SKM-1 (cell line): ENCODE results near the gene UHRF1.
"Not testable (repeated sequence)": the region's sequence is repeated elsewhere in the genome, so short reads cannot be mapped to it uniquely, and the experiment has no call there.

Experiments used
- DNase-seq: peaks from one replicate; lab custom pipeline; 2025; ENCODE audit not compliant: unreplicated experiment; lab: John Stamatoyannopoulos, UW

The UHRF1 gene

GRCh38 chr19:4909156-4909896 lies at the start of gene UHRF1:
UHRF1 (plus strand) TSS chr19:4909501; CDS start chr19:4910886, 1,385 bp downstream.
- DNase-seq = no peak

- DNase-seq = no peak
Measured at GRCh38 chr19:4859697-4860096, 49.6 kb upstream of the UHRF1 start.

- DNase-seq = no peak
Measured at GRCh38 chr19:4861147-4861546, 48.2 kb upstream of the UHRF1 start.

DNA sequence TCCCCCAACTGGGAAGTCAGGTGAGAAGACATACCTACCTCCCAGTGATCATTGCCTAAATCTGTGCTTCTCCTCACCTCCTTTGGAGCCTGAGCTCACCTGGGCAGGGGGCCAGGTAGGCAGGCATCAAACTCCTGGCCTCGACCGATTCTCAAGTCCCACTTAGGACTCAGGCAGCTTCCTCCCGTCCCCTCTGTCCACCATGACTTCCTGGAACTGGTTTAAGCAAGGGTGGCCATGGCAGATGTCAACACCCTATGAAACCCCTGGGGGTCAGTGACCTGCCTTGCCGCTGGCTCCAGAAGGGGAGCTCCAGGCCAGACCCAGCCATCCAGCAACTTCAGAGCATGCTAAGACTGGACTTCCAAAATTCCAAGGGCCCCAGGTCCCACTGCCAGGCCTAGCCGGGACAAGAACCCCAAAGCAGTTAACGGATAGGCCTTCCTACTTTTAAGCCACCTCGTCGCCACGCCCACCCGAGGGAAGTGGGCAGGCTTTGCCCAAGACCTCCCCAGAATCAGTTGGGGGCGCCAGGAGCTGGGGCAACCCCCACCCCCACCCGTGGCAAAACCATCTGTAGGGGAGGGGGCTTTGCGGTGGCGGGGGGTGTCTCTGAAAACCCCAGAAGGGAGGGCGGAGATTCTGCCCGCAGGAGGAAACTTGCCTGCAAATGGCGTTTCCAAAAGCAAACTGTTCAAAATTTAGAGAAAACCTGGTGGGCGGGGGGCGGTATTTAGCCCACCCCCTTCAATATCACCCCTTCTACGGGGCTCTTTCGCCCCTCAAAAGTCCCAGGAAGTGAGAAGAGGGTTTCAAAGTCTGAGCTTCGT lies 42.5 kb upstream of the UHRF1 start:
- no peak for DNase-seq

- peak; percentile 85 for DNase-seq
Measured at GRCh38 chr19:4867534-4868285, 41.6 kb upstream of the UHRF1 start, which contains the start of gene PLIN3. PLIN3 (minus strand) TSS chr19:4867667; CDS start chr19:4861394, 6,273 bp downstream.

DNA sequence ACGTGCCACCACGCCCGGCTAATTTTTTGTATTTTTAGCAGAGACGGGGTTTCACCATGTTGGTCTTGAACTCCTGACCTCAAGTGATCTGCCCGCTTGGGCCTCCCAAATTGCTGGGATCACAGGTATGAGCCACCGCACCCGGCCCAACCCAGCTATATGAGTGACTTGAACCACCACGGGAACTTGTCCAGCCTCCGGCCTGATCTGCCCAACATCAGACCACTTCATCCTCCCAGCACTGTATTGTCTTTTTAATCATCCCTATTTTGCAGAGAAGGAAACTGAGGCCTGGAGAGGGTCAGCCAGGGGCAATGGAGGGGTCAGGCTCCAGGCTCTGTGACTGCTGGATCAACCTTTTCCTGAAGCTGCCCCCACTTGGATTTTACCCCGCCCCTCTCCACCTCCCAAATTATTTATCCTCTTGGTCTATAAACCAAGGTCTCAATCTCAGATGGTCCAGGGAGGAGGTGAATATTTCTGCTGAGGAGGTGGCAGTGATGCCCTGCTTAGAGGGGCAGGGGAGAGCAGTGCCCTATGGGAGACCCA lies 40.9 kb upstream of the UHRF1 start:
- DNase-seq = no peak

DNA sequence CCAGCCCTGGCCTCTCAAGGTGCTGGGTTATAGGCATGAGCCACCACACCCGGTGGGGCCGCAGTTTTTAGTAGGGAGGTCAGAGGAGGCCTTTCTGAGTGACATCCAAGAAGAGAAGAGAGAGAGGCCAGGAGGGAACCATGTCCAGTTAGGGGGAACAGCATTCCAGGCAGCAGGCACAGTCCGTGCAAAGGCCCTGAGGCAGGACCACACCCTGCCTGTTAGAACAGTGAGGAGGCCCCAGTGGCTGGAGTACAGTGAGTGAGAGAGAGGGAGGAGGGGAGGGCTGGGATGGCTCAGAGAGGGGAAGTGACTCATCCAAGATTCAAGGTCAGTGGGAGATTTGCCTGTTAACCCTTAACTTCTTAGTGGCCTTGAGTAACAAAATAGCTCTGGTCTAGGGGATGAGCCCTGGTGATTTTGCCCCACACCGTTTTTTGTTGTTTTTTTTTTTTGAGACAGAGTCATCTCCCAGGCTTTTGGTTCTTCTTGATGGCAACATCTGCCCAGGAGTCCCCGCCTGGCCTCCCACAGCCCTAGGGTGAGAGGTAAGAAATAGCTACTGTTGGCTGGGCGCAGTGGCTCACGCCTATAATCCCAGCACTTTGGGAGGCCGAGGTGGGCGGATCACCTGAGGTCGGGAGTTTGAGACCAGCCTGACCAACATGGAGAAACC lies 39.1 kb upstream of the UHRF1 start:
- peak; percentile 98 for DNase-seq

DNA sequence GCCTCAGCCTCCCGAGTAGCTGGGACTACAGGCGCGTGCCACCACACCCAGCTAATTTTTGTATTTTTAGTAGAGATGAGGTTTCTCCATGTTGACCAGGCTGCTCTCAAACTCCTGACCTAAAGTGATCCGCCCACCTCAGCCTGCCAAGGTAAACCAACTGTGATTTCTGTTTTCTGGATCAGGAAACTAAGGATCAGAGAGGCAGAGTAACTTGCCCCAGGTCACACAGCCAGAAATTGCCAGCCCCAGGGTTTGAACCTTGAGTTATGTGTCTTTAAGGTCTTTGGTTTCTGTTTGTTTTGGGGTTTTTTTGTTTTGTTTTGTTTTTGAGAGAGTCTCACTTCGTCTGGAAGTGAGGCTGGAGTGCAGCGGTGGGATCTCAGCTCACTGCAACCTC lies 37.6 kb upstream of the UHRF1 start:
- no peak for DNase-seq

DNA sequence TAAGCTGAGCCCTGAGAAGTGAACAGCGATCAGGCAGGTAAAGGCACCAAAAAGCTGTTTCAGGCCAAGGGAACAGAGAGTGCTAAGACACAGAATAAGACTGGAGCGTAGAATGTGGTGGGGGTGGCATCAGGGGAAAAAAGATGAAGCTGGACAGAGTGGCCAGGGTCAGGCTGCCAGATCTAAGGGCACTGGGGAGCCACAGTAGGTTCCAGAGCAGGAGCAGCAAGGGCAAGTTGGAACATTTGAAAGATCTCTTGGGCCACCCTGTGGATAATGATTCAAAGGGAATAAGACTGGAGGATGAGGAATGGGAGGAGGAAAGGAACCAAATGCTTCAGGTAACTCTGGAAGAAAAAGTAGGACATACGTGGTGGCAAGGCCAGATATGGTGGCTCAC lies 35.4 kb upstream of the UHRF1 start:
- no peak for DNase-seq

DNA sequence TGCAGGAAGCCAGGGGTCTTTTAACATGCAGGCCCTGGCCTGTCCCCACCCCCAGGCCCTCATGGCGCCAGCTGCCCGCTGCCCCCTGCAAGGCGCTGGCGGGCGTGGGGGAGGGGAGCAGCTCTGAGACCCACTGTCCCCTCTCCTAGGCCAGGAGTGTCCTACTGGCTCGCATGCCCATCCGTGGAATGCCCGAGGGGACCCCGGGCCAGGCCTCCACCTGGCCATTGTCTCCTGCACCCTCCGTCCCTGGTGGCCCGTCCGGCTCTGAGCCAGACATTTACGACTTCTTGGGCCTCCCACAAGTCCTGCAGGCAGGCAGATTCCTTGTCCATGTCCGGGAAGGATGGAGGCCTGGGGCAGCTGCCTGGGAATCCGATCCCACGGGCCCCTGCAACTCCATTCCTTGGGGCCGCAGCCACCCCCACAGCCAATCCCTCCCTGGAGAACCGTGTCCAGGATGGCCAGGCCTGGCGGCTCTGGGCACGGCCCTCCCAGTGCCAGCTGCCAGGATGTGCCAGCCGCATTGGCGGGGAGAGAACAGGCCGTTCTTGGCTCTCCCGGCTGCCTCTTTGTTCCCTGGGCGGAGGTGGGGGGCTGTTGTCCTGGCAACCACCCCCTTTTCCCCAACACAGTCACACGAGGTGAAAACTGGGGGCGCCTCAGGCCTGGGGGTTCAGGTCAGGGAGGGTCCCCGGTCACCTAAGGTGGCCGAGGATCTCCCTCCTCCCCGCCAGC lies 31.4 kb upstream of the UHRF1 start:
- no peak for DNase-seq

DNA sequence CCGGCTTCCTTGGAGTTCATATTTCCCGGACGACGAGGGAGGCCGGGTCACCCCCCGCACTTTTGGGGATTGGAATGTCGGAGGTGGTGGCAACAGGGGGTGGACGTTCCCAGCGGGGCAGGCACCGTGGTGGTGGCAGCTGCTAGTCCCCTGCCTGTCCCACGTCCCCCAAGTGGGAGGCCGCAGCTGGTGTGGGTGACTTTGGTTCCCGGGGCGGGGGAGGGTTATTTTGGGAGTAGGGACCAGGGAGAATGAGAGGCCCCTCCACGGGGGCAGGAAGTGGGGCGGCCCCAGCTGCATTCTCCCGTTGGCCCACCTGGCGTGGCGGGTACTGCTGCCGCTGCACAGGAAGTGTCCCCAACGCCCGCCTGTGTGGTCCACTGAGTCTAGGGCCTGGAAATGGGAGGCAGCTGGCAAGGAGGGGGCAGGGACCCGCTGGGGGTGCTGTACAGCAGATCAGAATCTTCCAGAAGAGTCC lies 30.8 kb upstream of the UHRF1 start:
- no peak for DNase-seq

- no peak for DNase-seq
Measured at GRCh38 chr19:4879041-4879440, 30.3 kb upstream of the UHRF1 start.

- not testable (repeated sequence) for DNase-seq
Measured at GRCh38 chr19:4882874-4883273, 26.4 kb upstream of the UHRF1 start.

DNA sequence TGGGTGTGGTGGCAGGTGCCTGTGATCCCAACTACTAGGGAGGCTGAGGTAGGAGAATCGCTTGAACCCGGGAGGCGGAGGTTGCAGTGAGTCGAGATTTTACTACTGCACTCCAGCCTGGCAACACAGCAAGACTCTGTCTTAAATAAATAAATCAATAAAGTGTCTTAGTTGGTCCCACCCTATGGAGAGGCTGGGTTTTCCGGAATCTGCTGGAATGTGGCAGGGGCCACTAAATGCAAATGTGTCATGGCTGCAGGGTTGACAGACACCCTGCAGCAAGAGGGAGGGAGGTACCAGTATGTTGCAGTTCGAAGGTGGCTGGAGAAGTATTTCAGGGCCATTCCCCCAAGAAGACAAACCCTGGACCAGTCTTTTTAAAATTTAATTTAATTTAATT lies 24.3 kb upstream of the UHRF1 start:
- not testable (repeated sequence) for DNase-seq

DNA sequence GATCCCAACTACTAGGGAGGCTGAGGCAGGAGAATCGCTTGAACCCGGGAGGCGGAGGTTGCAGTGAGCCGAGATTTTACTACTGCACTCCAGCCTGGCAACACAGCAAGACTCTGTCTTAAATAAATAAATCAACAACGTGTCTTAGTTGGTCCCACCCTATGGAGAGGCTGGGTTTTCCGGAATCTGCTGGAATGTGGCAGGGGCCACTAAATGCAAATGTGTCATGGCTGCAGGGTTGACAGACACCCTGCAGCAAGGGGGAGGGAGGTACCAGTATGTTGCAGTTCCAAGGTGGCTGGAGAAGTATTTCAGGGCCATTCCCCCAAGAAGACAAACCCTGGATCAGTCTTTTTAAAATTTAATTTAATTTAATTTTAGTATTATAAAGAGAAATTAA lies 21.5 kb upstream of the UHRF1 start:
- DNase-seq = not testable (repeated sequence)

- no peak for DNase-seq
Measured at GRCh38 chr19:4889034-4889815, 20.1 kb upstream of the UHRF1 start.

DNA sequence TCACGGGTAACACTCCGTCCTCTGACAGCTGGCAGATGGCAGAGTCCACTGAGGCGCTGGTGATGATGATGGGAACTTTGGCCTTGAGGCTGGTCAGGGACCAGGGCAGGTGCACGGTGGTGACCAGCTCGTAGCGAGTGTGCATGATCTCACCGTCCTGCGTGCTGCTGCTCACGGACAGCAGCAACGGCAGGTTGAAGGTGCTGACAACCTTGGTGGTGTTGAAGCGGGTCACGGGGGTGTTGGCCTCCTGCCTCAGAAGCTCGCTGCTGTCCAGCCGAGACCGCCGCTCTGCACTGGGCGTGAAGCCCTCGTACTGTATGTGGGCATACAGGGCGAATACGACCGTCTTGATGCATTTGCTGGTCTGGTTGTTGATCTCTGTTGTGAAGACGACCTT lies 18.2 kb upstream of the UHRF1 start:
- no peak for DNase-seq

DNA sequence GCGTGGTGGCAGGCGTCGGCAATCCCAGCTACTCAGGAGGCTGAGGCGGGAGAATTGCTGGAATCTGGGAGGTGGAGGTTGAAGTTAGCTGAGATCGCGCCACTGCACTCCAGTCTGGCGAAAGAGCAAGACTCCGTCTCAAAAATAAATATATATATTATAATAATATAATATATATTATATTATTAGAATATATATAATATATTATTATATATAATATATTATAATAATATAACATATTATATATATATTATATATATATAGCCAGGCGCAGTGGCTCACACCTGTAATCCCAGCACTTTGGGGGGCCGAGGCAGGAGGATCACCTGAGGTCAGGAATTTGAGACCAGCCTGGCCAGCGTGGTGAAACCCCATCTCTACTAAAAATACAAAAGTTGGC lies 16.3 kb upstream of the UHRF1 start:
- DNase-seq = not testable (repeated sequence)

DNA sequence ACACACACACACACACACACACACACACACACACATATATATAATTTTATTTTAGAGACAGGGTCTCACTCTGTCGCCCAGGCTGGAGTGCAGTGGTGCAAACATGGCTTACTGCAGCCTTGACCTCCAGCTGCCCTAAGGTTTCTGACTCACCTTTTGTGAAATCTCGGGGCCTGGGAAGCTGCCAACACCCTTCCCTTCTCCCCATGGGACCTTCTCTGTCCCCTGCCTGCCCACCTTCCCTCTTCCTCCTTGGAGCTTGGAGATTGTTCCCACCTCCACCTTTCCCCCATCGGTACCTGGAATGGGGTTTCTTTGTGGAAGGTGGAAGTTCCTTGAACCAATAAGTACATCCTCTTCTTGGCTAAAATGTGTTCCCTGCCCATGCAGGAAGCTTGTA lies 12.9 kb upstream of the UHRF1 start:
- DNase-seq = no peak
